Spleen (tissue), 7 donors: ENCODE results near the gene KRTAP10-3.

Experiments
- CTCF ChIP-seq, 11 experiments: fragments of 200-600 bp in 7 of 11; fragments of 450-650 bp in 4 of 11; sonication (generic) in 4 of 11; IDR thresholded peaks in 8 of 11; conservative IDR thresholded peaks in 3 of 11; 1 replicate in 7 of 11; 2 replicates in 4 of 11; pipeline versions ENCODE4 v1.4.0 to v1.8.0; 2016 to 2021; ENCODE audit warnings: antibody characterized with exemption in 11 of 11, inconsistent platforms in 4 of 11, mild to moderate bottlenecking in 1 of 11
- POLR2AphosphoS5 ChIP-seq, 3 donors: sonication (generic); formaldehyde crosslinking; IDR thresholded peaks; one replicate each; pipeline ENCODE4 v1.5.1; 2017; ENCODE audit warnings: antibody characterized with exemption in 3 of 3
- donor health status: DM: no; HTN: no; CAD: no; lungs with moderate emphysema.
- donor health status: DM: no; HTN: no; CAD: no.
- donor health status: DM: no; HTN: no; CAD: no.

GRCh38 chr21:44530221-44530902 is 28.2 kb downstream of the KRTAP10-3 start:
- TF ChIP-seq POLR2AphosphoS5 (IDR thresholded peaks at IDR 0.05) (no peak), CTCF (IDR thresholded peaks at IDR 0.05 in 8 of 11, conservative IDR thresholded peaks at IDR 0.05 in 3 of 11) (no peak)
